Suprapubic skin (tissue), 3 donors: ENCODE measurements around the gene QSOX1.

ENCODE experiments used
- CTCF ChIP-seq, 2 donors: fragments of 200-600 bp in 1 of 2; fragments of 450-650 bp in 1 of 2; sonication (generic) in 1 of 2; IDR thresholded peaks; one replicate each; pipeline ENCODE4 v1.5.1; 2016 to 2019; ENCODE audit warnings: antibody characterized with exemption in 2 of 2, mild to moderate bottlenecking in 1 of 2, moderate library complexity in 1 of 2
- EP300 ChIP-seq: sonication (generic); formaldehyde crosslinking; IDR thresholded peaks from one replicate; pipeline ENCODE4 v1.6.1; 2017; ENCODE audit warnings: antibody characterized with exemption
- POLR2A ChIP-seq, 2 donors: fragments of 450-650 bp; IDR thresholded peaks; one replicate each; pipeline ENCODE4 v1.6.1; 2017; ENCODE audit warnings: antibody characterized with exemption in 2 of 2, mild to moderate bottlenecking in 2 of 2, moderate library complexity in 2 of 2

GRCh38 chr1:180114396-180114945, 40.2 kb upstream of the QSOX1 start:
- TF ChIP-seq CTCF (IDR thresholded peaks at IDR 0.05) (no peak), EP300 (no peak), POLR2A (IDR thresholded peaks at IDR 0.05) (no peak)
